A549 (cell line): ENCODE results near the gene RCN2. TPM values are rescaled to one million over a fixed set of nuclear protein-coding genes. Genes with fewer than 3 reads are reported as not detected.

Experiments used
- ATAC-seq, 2 experiments: fragments of 200-7000 bp in 1 of 2; fragments of >200 bp in 1 of 2; cut with Nextera tagmentation in 1 of 2; cut with Tn5 transposase in 1 of 2; 3 replicates each; pipeline versions ENCODE4 v1.8.0 to v1.9.1; 2018 to 2020; ENCODE audit warnings: mild to moderate bottlenecking in 1 of 2, moderate library complexity in 1 of 2
- CTCF ChIA-PET: fragments of 300-600 bp; sonication (Branson Sonifier 250); formaldehyde crosslinking; extraction: SDS; loops from one replicate; lab custom pipeline; 2021; ENCODE audit warnings: antibody characterized with exemption, inconsistent platforms; lab: Yijun Ruan, JAX
- POLR2A ChIA-PET: fragments of 350-600 bp; formaldehyde crosslinking; extraction: SDS; loops from one replicate; lab custom pipeline; 2021; ENCODE audit warnings: antibody characterized with exemption, inconsistent platforms; lab: Yijun Ruan, JAX
- DNase-seq, 2 experiments: peaks; one replicate each; pipeline versions ENCODE4 v3.0.0 to v3.0.0-alpha.2; 2011 to 2016; ENCODE audit warnings: low read depth in 1 of 2, low spot score in 1 of 2
- FAIRE-seq: peaks from 2 replicates; lab custom pipeline; 2011; peaks lifted over from hg19 to GRCh38; lab: Jason Lieb, UNC
- H3K27ac ChIP-seq, 2 experiments: fragments of >200 bp; sonication (Bioruptor Twin); formaldehyde crosslinking; 3 replicates each; pipeline ENCODE4 v1.5.1; 2016 to 2017
- H3K4me1 ChIP-seq: fragments of >200 bp; sonication (Bioruptor Twin); formaldehyde crosslinking; 3 replicates; pipeline ENCODE4 v1.6.1; 2016
- H3K4me2 ChIP-seq: fragments of >200 bp; sonication (Bioruptor Twin); formaldehyde crosslinking; 3 replicates; pipeline ENCODE4 v1.6.1; 2016
- H3K4me3 ChIP-seq: fragments of >200 bp; sonication (Bioruptor Twin); formaldehyde crosslinking; 3 replicates; pipeline ENCODE4 v1.5.1; 2016
- H3K9me3 ChIP-seq: fragments of >200 bp; sonication (Bioruptor Twin); formaldehyde crosslinking; 3 replicates; pipeline ENCODE4 v1.6.1; 2016
- ATOH8 ChIP-seq: fragments of 250-450 bp; sonication (Bioruptor Pico); IDR thresholded peaks from 2 replicates; pipeline ENCODE4 v1.5.0; 2020; ENCODE audit warnings: low read depth, mild to moderate bottlenecking, moderate library complexity
- BCL3 ChIP-seq: fragments of >200 bp; sonication (Bioruptor Twin); formaldehyde crosslinking; IDR thresholded peaks from 3 replicates; pipeline ENCODE4 v1.6.1; 2016
- BHLHE40 ChIP-seq: IDR thresholded peaks from 2 replicates; pipeline ENCODE4 v1.6.1; 2012; ENCODE audit warnings: low read depth, low read length, inconsistent platforms
- FOSB ChIP-seq: fragments of 250-450 bp; sonication (Bioruptor Pico); IDR thresholded peaks from 2 replicates; pipeline ENCODE4 v1.5.0; 2020; ENCODE audit warnings: mild to moderate bottlenecking, moderate library complexity
- FOXS1 ChIP-seq: fragments of 250-450 bp; sonication (Bioruptor Pico); IDR thresholded peaks from 2 replicates; pipeline ENCODE4 v1.5.0; 2020; ENCODE audit warnings: mild to moderate bottlenecking, moderate library complexity
- HDAC2 ChIP-seq: fragments of 200-600 bp; sonication (generic); IDR thresholded peaks from 2 replicates; pipeline ENCODE4 v1.6.1; 2016
- HOXB5 ChIP-seq: fragments of 250-450 bp; sonication (Bioruptor Pico); IDR thresholded peaks from 2 replicates; pipeline ENCODE4 v1.5.0; 2020; ENCODE audit warnings: mild to moderate bottlenecking, moderate library complexity
- JUN ChIP-seq, 2 experiments: fragments of >200 bp; sonication (Bioruptor Twin); formaldehyde crosslinking; IDR thresholded peaks; 2 replicates in 1 of 2; 3 replicates in 1 of 2; pipeline ENCODE4 v1.6.1; 2016 to 2017
- KDM1A ChIP-seq: fragments of 200-600 bp; sonication (generic); IDR thresholded peaks from 2 replicates; pipeline ENCODE4 v1.6.1; 2016; ENCODE audit warnings: low read depth, mild to moderate bottlenecking
- MAFK ChIP-seq: fragments of 450-650 bp; IDR thresholded peaks from 2 replicates; pipeline ENCODE4 v1.6.1; 2014; ENCODE audit not compliant: partially characterized antibody
- MAZ ChIP-seq: fragments of 150-350 bp; IDR thresholded peaks from 2 replicates; pipeline ENCODE4 v1.6.1; 2014; ENCODE audit warnings: antibody characterized with exemption, low read depth, low read length, borderline replicate concordance
- NR3C1 ChIP-seq: fragments of >200 bp; sonication (Bioruptor Twin); formaldehyde crosslinking; IDR thresholded peaks from 3 replicates; pipeline ENCODE4 v1.6.1; 2017
- POLR2A ChIP-seq: IDR thresholded peaks from 2 replicates; pipeline ENCODE4 v1.6.1; 2012; ENCODE audit warnings: mild to moderate bottlenecking, low read length
- POLR2AphosphoS2 ChIP-seq: conservative IDR thresholded peaks from 2 replicates; pipeline ENCODE4 v1.6.1; 2012; ENCODE audit warnings: low read length, improper control_type of control experiment, inconsistent platforms
- RAD21 ChIP-seq, 2 experiments: fragments of >200 bp in 1 of 2; sonication (Bioruptor Twin) in 1 of 2; formaldehyde crosslinking in 1 of 2; IDR thresholded peaks in 1 of 2; conservative IDR thresholded peaks in 1 of 2; 2 replicates in 1 of 2; 3 replicates in 1 of 2; pipeline ENCODE4 v1.6.1; 2012 to 2018; ENCODE audit warnings: inconsistent platforms in 1 of 2
- REST ChIP-seq: fragments of 200-600 bp; sonication (generic); IDR thresholded peaks from 2 replicates; pipeline ENCODE4 v1.6.1; 2016; ENCODE audit warnings: antibody characterized with exemption, mild to moderate bottlenecking, moderate library complexity
- RNF2 ChIP-seq: fragments of 200-600 bp; sonication (generic); IDR thresholded peaks from 2 replicates; pipeline ENCODE4 v1.6.1; 2016; ENCODE audit warnings: low read depth, mild to moderate bottlenecking, antibody characterized with exemption, moderate library complexity, borderline replicate concordance
- SMC3 ChIP-seq: fragments of >200 bp; sonication (Bioruptor Twin); formaldehyde crosslinking; IDR thresholded peaks from 3 replicates; pipeline ENCODE4 v1.6.1; 2018; ENCODE audit warnings: inconsistent platforms
- TFCP2L1 ChIP-seq: fragments of 250-450 bp; sonication (Bioruptor Pico); IDR thresholded peaks from 2 replicates; pipeline ENCODE4 v1.5.0; 2021; ENCODE audit warnings: mild to moderate bottlenecking
- ZFP36 ChIP-seq: fragments of 450-650 bp; IDR thresholded peaks from 2 replicates; pipeline ENCODE4 v1.6.1; 2014; ENCODE audit warnings: borderline replicate concordance; ENCODE audit not compliant: partially characterized antibody
- ZNF302 ChIP-seq: fragments of 250-450 bp; sonication (Bioruptor Pico); IDR thresholded peaks from 2 replicates; pipeline ENCODE4 v1.9.0; 2021; ENCODE audit warnings: inconsistent platforms, mild to moderate bottlenecking, moderate library complexity
- WGBS: methylation state at CpG from one replicate; pipeline ENCODE4 v1.1.6; 2017; ENCODE audit errors: missing lambda C conversion rate; 5-methylcytosine and 5-hydroxymethylcytosine counted together
- polyA plus RNA-seq, 4 experiments: library from polyadenylated mRNA; depleted of rRNA in 3 of 4; stranded (reverse); fragments of >200 nt; fragmentation: RNase III in 1 of 4; extraction: RNeasy Plus Mini Kit Qiagen cat#74134 plus additional on column Dnase treatment in 1 of 4; gene quantifications; 2 replicates in 3 of 4; 3 replicates in 1 of 4; pipeline ENCODE4 v1.2.3, GENCODE V29; 2011 to 2017
- TF ChIP-seq, protein P1 (sequence below): fragments of 250-450 bp; sonication (Bioruptor Pico); IDR thresholded peaks from 2 replicates; pipeline ENCODE4 v1.5.0; 2021; ENCODE audit warnings: mild to moderate bottlenecking, moderate library complexity, borderline replicate concordance
- TF ChIP-seq, protein P2 (sequence below): fragments of 150-350 bp; IDR thresholded peaks from 2 replicates; pipeline ENCODE4 v1.6.1; 2014; ENCODE audit warnings: low read depth, mild to moderate bottlenecking, low read length

RCN2 gene
- polyA plus RNA-seq, 2 of the 4 experiments (the other 2 are of a cell fraction), result 81.3 to 152 TPM

DNA sequence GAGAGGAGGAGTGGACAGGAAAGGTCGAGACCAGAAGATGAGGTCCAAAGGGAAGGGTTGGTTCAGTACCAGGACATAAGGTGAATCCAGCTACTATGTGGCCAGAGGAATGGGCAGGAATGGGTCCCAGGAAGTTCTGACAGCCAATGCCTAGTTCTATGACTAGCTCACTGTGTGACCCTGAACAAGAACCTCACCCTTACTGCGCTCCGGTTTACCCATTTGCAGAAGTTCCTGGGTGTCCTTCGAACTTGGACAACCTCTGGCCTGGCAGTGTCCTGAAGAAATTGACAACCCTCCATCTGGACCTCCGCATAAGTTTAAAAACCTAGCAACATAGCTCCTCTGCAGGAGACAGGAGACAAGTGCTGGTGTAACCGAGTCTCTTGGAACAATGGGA lies 51.2 kb downstream of the RCN2 start:
- ATAC-seq, result no peak
- H3K9me3 ChIP-seq, result 0 out of 3 replicates have a peak, but pooled peaks cover 16% of the 10 kb centered on the region
- no peak for DNase-seq
- ChIA-PET POLR2A (no interaction called here), CTCF (interaction anchor here (1.1 to 1.7 kb wide), 4 partner anchors 9 to 514 kb away, joined by 3 to 7 read pairs (median 4); partner anchors contain the start of gene PSTPIP1)
- TF ChIP-seq, protein P1, sequence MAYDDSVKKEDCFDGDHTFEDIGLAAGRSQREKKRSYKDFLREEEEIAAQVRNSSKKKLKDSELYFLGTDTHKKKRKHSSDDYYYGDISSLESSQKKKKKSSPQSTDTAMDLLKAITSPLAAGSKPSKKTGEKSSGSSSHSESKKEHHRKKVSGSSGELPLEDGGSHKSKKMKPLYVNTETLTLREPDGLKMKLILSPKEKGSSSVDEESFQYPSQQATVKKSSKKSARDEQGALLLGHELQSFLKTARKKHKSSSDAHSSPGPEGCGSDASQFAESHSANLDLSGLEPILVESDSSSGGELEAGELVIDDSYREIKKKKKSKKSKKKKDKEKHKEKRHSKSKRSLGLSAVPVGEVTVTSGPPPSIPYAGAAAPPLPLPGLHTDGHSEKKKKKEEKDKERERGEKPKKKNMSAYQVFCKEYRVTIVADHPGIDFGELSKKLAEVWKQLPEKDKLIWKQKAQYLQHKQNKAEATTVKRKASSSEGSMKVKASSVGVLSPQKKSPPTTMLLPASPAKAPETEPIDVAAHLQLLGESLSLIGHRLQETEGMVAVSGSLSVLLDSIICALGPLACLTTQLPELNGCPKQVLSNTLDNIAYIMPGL, result no peak
- no peak overlapping the region for H3K27ac ChIP-seq
- H3K4me2 ChIP-seq, result no peak overlapping the region
- 67% methylated on average over 6 of the region's 6 CpGs for WGBS
- no peak overlapping the region for H3K4me3 ChIP-seq
- H3K4me1 ChIP-seq, result no peaks in the 10 kb centered on the region
- no peak for FAIRE-seq

DNA sequence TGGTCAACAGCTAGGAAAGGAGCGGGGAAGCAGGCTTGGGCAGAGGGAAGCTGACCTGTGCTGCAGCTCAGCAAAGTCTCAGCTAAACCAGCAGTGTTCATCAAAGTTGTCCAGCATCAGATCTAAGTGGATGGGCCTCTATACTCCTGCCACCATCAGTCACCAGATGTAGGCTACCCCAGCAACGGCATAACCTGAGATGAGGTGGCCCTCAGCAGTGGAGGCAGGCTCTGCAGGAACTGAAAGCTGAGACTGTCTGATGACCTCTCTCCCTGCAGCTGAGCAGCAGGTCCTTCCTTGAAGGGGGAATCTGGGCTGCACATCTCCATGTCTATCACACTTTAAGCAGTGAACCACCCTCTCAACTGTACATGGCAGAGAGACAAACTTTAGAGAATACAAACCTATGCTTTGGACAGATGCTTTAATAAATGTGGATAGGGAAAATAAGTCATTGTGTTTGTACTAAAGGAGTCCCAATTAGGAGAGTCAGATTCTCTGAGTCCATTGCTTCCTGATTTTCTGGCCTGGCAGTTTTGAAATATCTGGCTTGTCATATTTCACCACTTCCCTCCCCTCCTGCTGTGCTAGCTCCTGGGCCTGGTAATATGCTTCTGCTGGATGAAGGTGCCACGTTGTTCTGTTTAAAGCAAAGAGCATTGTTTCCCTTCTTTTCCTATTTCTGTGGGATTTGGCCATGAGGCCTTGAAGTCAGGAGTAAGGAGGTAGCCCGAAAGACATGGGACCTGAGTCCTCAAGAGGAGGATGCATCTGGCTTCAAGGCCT lies 52.2 kb downstream of the RCN2 start:
- Histone ChIP-seq H3K4me1 (no peaks in the 10 kb centered on the region), H3K27ac (no peak overlapping the region), H3K4me3 (no peak overlapping the region), H3K9me3 (0 out of 3 replicates have a peak, but pooled peaks cover 12% of the 10 kb centered on the region), H3K4me2 (no peak overlapping the region)
- FAIRE-seq (no peak), DNase-seq (no peak), ATAC-seq (peak; percentile 35 to 37; a peak in 4 of 6 replicates)
- 76% methylated on average over 4 of the region's 4 CpGs for WGBS
- no peak for TF ChIP-seq FOXS1 (CRISPR knock-in tag)
- no peak for TF ChIP-seq JUN (IDR thresholded peaks at IDR 0.05)
- TF ChIP-seq ZFP36, result no peak
- no peak for TF ChIP-seq FOSB (CRISPR knock-in tag)
- TF ChIP-seq BCL3, result no peak
- no peak for TF ChIP-seq POLR2AphosphoS2
- TF ChIP-seq, protein P2, sequence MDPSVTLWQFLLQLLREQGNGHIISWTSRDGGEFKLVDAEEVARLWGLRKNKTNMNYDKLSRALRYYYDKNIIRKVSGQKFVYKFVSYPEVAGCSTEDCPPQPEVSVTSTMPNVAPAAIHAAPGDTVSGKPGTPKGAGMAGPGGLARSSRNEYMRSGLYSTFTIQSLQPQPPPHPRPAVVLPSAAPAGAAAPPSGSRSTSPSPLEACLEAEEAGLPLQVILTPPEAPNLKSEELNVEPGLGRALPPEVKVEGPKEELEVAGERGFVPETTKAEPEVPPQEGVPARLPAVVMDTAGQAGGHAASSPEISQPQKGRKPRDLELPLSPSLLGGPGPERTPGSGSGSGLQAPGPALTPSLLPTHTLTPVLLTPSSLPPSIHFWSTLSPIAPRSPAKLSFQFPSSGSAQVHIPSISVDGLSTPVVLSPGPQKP, result no peak
- TF ChIP-seq BHLHE40, result no peak
- no peak for TF ChIP-seq POLR2A
- no peak for TF ChIP-seq RNF2
- TF ChIP-seq KDM1A, result no peak
- no peak for TF ChIP-seq ZNF302
- no peak for TF ChIP-seq SMC3
- TF ChIP-seq ATOH8 (CRISPR knock-in tag), result no peak
- TF ChIP-seq HOXB5 (CRISPR knock-in tag), result no peak
- ChIA-PET POLR2A (no interaction called here), CTCF (interaction anchor here (1.7 kb wide), 2 partner anchors 10 to 40 kb away, joined by 4 to 7 read pairs; no protein-coding TSS in a partner anchor)

- CTCF ChIA-PET, result interaction anchor here (0.7 to 1.4 kb wide), 5 partner anchors 14 to 209 kb away, joined by 3 read pairs; no protein-coding TSS in a partner anchor
- WGBS, result 74% methylated on average over 3 of the region's 3 CpGs
- no peak overlapping the region for H3K27ac ChIP-seq
- no peak overlapping the region for H3K4me2 ChIP-seq
- H3K4me1 ChIP-seq, result no peaks in the 10 kb centered on the region
- POLR2A ChIA-PET, result no interaction called here
- FAIRE-seq (no peak), ATAC-seq (no peak), DNase-seq (no peak)
- no peaks in the 10 kb centered on the region for H3K9me3 ChIP-seq
- no peak overlapping the region for H3K4me3 ChIP-seq
- TF ChIP-seq REST (no peak), MAFK (no peak), JUN (IDR thresholded peaks at IDR 0.05) (no peak), POLR2AphosphoS2 (no peak), ZNF302 (no peak), RNF2 (no peak), RAD21 (conservative IDR thresholded peaks at IDR 0.05 in 1 of 2, IDR thresholded peaks at IDR 0.05 in 1 of 2) (no peak), HDAC2 (no peak), NR3C1 (no peak), ATOH8 (CRISPR knock-in tag) (no peak), TFCP2L1 (CRISPR knock-in tag) (no peak), MAZ (no peak)
These were observed 55.2 kb downstream of the RCN2 start for GRCh38 chr15:76986743-76987142.
